HG02973 (cell line): ENCODE measurements around the gene OR52D1.

Experiments used
- ATAC-seq: cut with Tn5 transposase; IDR thresholded peaks from one replicate; pipeline ENCODE4 v1.9.1; 2021; ENCODE audit warnings: moderate library complexity; ENCODE audit not compliant: unreplicated experiment

Gene OR52D1

GRCh38 chr11:5509803-5510202 lies 21.3 kb downstream of the OR52D1 start, which contains the start of gene UBQLN3:
Gene UBQLN3 (minus strand): TSS chr11:5509957. CDS start chr11:5509558, 399 bp downstream.
- no peak for ATAC-seq

GRCh38 chr11:5514841-5515240 lies 26.4 kb downstream of the OR52D1 start:
- ATAC-seq, result no peak

GRCh38 chr11:5516599-5516998 lies 28.1 kb downstream of the OR52D1 start, which contains the start of gene UBQLNL:
Gene UBQLNL (minus strand): TSS chr11:5516699. CDS start chr11:5516441, 258 bp downstream.
- no peak for ATAC-seq

GRCh38 chr11:5521540-5521939 lies 33.1 kb downstream of the OR52D1 start:
- ATAC-seq, result no peak

- ATAC-seq, result no peak
Observed at GRCh38 chr11:5522308-5522707, 33.8 kb downstream of the OR52D1 start.

DNA sequence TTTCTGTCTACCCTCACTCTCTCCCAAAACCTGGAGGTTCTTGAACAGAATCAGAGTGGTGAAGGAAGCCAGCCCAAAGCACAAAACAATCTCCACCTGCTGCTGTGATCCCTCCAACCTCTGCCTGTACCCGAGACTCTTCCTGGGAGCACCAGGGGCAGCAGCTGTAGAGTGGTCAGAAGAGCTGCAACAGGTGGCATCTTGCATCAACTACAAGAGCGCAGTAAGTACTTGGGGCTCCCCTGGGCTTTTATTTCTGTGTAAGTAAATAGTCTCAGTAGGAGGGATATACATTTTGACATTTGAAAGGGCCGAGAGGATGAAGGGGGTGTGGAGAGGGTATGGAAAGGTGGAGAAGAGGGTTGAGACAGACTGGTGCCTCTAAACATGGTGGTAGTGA lies 36.3 kb downstream of the OR52D1 start:
- no peak for ATAC-seq

DNA sequence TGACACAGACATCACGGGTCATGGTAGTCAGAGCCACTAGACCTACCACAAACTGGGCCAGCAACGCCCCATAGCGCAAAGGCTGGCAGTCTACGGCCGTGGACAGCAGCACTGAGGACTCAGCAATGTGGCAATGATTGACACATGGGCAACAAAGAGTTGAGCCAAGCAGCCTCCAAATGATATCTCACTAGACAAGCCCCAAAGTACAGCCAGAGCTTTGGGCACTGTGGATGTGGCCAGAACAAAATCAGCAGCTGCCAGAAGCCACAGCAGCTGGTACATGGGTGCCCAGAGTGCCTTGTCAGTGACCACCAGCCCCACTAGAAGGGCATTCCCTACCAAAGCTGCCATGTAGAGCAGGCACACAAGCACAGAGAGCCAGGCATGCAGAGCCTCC lies 39.2 kb downstream of the OR52D1 start:
- ATAC-seq, result no peak

DNA sequence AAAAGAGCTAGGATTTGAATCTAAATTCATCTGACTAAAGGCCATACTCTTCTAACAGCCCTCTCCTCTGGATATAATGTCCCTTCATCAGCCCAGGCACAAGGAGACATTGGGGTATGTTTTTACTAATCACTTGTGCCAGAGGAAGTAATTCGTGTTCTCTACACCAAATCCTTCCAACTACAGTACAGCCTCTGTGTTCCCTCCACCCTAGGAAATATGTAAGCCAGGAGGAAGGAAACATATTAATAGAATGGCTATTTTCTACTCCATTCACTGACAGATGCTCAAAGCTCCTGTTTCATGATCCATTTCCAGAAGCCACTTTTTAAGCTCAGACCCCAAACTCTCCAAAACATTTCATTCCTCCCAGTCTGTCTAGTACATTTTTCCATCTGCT lies 40.0 kb downstream of the OR52D1 start:
- ATAC-seq, result no peak

- no peak for ATAC-seq
Observed at GRCh38 chr11:5531053-5531831, 42.8 kb downstream of the OR52D1 start.

GRCh38 chr11:5534046-5534445 lies 45.6 kb downstream of the OR52D1 start:
- ATAC-seq, result no peak

DNA sequence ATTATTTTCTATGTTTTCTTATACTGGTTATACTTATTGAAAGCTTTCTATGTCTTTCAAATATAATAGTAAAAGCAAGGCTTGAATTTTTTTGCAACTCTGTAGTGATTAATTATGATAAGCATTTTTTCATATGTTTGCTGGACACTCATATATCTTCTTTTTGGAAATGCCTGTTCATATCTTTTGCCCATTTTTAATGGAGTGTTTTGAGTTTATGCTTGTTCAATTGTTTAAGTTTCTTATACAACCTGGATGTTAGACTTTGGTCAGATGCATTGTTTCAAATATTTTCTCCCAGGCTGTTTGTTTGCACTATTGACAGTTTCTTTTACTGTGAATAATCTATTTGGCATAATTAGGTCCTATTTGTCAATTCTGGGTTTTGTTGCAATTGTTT lies 48.0 kb downstream of the OR52D1 start:
- no peak for ATAC-seq
